Muscle layer of colon (tissue), 2 donors: Measurements from ENCODE around the gene TAF9.
"Not testable (repeated sequence)": the region's sequence is repeated elsewhere in the genome, so short reads cannot be mapped to it uniquely, and the experiment has no call there.

Experiments used
- H3K27ac ChIP-seq: one replicate; pipeline ENCODE4 v1.7.0; 2013; ENCODE audit warnings: low read depth, mild to moderate bottlenecking, low read length, moderate library complexity
- H3K27me3 ChIP-seq, 2 donors: one replicate each; pipeline ENCODE4 v1.7.0; 2013; ENCODE audit warnings: low read length in 2 of 2, mild to moderate bottlenecking in 2 of 2; ENCODE audit not compliant: insufficient read depth in 2 of 2, control insufficient read depth in 1 of 2
- H3K36me3 ChIP-seq: one replicate; pipeline ENCODE4 v1.7.0; 2013; ENCODE audit warnings: mild to moderate bottlenecking, low read length; ENCODE audit not compliant: insufficient read depth
- H3K4me1 ChIP-seq: one replicate; pipeline ENCODE4 v1.7.0; 2013; ENCODE audit warnings: mild to moderate bottlenecking, low read length; ENCODE audit not compliant: insufficient read depth
- H3K4me3 ChIP-seq, 2 donors: one replicate each; pipeline ENCODE4 v1.7.0; 2013; ENCODE audit warnings: low read length in 2 of 2, low read depth in 1 of 2, mild to moderate bottlenecking in 1 of 2, moderate library complexity in 1 of 2
- H3K9ac ChIP-seq: one replicate; pipeline ENCODE4 v1.7.0; 2013; ENCODE audit warnings: low read length
- H3K9me3 ChIP-seq: one replicate; pipeline ENCODE4 v1.7.0; 2013; ENCODE audit warnings: mild to moderate bottlenecking, low read length
- donor health status: abdominal sarcoma.
- donor health status: Adenocarcinoma of cecum.

TAF9 gene

GRCh38 chr5:69369340-69370121 is at the start of gene TAF9, which contains the start of the genes AK6 and RAD17:
Gene TAF9, minus strand, starts transcription at chr5:69369520. Its CDS starts 3,783 bp downstream, at chr5:69365737.
Gene AK6, minus strand, starts transcription at chr5:69369520. Its CDS starts 30 bp downstream, at chr5:69369490.
Gene RAD17, plus strand, starts transcription at chr5:69369818. Its CDS starts 2,391 bp downstream, at chr5:69372209.
- Histone ChIP-seq H3K27ac (peak within 1 kb of the TSS; percentile 97), H3K4me1 (peaks cover 25% of the 10 kb centered on the region), H3K9ac (peak within 1 kb of the TSS; percentile 90), H3K4me3 (peak within 1 kb of the TSS; percentile 33 to 81), H3K9me3 (no peaks in the 10 kb centered on the region), H3K36me3 (peaks cover 8% of the 10 kb centered on the region), H3K27me3 (no peaks in the 10 kb centered on the region)

GRCh38 chr5:69418554-69418953 is 49.2 kb upstream of the TAF9 start:
- H3K9ac ChIP-seq, result no peak overlapping the region
- no peaks in the 10 kb centered on the region for H3K27me3 ChIP-seq
- H3K36me3 ChIP-seq, result no peaks in the 10 kb centered on the region
- no peaks in the 10 kb centered on the region for H3K4me1 ChIP-seq
- no peak overlapping the region for H3K4me3 ChIP-seq
- no peak overlapping the region for H3K27ac ChIP-seq
- H3K9me3 ChIP-seq, result no peaks in the 10 kb centered on the region

DNA sequence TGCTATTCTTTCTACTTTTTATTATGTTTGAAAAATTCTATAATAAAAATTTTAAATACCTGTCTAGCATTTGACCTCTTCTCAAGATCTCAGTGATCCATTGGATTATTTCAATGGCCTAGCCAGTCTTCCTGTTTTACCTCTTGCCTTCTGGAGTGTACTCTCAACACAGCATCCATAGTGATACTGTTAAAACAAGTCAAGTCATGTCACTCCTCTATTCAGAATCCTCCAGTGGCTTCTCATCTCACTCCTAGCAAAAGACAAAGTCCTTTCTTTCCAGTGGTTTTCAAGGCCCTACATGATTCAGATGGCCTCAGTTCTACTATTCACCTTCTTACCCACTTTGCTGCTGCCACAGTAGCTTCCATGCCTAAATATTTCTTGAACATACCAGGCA is 47.4 kb upstream of the TAF9 start:
- no peaks in the 10 kb centered on the region for H3K27me3 ChIP-seq
- H3K9me3 ChIP-seq, result no peaks in the 10 kb centered on the region
- no peak overlapping the region for H3K9ac ChIP-seq
- no peak overlapping the region for H3K27ac ChIP-seq
- peaks cover under 1% of the 10 kb centered on the region for H3K36me3 ChIP-seq
- no peaks in the 10 kb centered on the region for H3K4me1 ChIP-seq
- H3K4me3 ChIP-seq, result no peak overlapping the region

DNA sequence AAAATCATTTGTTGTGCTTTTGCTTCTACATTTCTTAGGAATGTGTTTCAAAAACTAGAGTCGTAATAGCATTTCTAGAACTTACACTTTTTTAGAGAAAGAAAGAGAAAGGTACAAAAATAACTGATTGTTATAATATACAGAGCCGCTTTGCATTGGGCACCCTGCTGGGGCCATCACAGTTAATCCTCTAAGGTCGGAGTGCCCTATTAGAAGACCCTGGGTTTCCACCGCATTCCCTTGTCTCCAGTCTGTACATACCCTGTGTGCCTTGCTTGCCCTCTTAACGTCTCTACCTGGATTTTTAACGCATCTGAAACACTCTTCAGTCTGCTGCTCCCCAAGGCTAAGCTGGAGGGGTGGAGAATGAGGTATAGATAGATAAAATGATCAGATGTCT is 46.9 kb upstream of the TAF9 start:
- H3K4me1 ChIP-seq, result no peaks in the 10 kb centered on the region
- H3K4me3 ChIP-seq, result no peak overlapping the region
- H3K27me3 ChIP-seq, result no peaks in the 10 kb centered on the region
- H3K36me3 ChIP-seq, result peaks cover 4% of the 10 kb centered on the region
- no peak overlapping the region for H3K9ac ChIP-seq
- no peaks in the 10 kb centered on the region for H3K9me3 ChIP-seq
- no peak overlapping the region for H3K27ac ChIP-seq

- no peaks in the 10 kb centered on the region for H3K27me3 ChIP-seq
- H3K27ac ChIP-seq, result no peak overlapping the region
- H3K4me3 ChIP-seq, result no peak overlapping the region
- H3K4me1 ChIP-seq, result no peaks in the 10 kb centered on the region
- H3K9me3 ChIP-seq, result no peaks in the 10 kb centered on the region
- peaks cover 6% of the 10 kb centered on the region for H3K36me3 ChIP-seq
- no peak overlapping the region for H3K9ac ChIP-seq
These were observed 46.3 kb upstream of the TAF9 start for GRCh38 chr5:69415584-69415958.

DNA sequence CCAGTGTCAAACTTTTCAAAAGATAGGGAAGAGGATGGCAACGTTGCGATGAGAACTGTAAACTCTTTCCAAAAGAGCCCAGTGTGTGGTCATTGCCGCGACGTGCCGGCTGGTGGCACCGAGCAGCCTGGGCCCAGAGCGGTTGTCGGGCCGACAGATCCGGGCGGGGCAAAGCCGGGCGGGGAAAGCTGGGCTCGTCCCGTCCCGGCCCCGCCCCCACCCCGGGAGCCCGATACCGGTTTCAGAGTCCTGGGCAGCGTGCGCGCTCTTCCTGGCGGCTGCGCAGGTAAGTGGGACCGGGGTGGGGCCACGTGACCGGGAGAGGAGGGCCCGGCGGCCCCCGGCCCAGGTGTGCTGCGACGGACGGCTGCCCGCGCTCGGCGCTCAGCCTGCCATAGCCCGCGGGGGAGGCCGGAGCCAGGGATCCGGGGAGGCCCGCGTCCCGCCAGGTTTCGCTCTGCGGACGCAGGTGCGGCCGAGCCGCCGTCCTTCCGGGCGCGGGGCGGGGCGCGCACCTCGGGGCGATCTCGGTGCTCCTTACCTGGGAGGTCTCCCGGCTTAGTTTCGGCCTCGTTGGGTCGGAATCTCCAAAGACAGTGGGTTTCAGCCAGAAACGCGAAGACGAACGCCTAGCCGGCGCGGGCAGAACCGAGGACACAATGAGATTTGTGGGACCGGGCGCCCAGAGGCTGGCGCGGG is 45.7 kb upstream of the TAF9 start, which contains the start of gene MARVELD2:
MARVELD2 (plus strand) TSS at position 232 of the 699 bp plus-strand sequence. CDS start 4,270 bp downstream, outside the sequence.
- no peak within 1 kb of the TSS for H3K9ac ChIP-seq
- H3K9me3 ChIP-seq, result no peaks in the 10 kb centered on the region
- no peaks in the 10 kb centered on the region for H3K27me3 ChIP-seq
- H3K4me3 ChIP-seq, result peak within 1 kb of the TSS in 1 of 2 donors; percentile 49
- H3K4me1 ChIP-seq, result no peaks in the 10 kb centered on the region
- peaks cover 11% of the 10 kb centered on the region for H3K36me3 ChIP-seq
- H3K27ac ChIP-seq, result no peak within 1 kb of the TSS

DNA sequence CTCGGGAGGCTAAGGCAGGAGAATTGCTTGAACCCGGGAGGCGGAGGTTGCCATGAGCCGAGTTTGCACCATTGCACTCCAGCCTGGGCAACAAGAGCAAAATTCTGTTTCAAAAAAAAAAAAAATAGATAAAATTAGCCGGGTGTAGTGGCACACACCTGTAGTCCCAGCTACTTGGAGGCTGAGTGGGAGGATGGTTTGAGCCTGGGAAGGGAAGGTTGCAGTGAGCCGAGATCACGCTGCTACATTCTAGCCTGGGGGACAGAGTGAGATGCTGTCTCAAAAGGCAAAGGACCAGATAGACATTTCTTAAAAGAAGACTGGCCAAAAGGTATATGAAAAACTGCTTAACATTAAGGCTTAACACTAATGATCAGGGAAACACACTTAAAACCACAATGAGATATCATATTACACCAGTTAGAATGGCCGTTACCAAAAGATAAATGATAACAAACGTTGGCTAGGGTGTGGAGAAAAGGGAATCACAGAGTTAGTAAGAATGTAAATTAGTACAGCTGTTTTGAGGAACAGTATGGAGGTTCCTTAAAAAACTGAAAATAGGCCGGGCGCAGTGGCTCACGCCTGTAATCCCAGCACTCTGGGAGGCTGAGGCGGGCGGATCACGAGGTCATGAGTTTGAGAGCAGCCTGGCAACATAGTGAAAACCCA is 35.5 kb upstream of the TAF9 start:
- Histone ChIP-seq H3K27ac (no peak overlapping the region), H3K36me3 (peaks cover 26% of the 10 kb centered on the region), H3K27me3 (no peaks in the 10 kb centered on the region), H3K4me1 (no peaks in the 10 kb centered on the region), H3K4me3 (no peak overlapping the region), H3K9me3 (no peaks in the 10 kb centered on the region), H3K9ac (no peak overlapping the region)

DNA sequence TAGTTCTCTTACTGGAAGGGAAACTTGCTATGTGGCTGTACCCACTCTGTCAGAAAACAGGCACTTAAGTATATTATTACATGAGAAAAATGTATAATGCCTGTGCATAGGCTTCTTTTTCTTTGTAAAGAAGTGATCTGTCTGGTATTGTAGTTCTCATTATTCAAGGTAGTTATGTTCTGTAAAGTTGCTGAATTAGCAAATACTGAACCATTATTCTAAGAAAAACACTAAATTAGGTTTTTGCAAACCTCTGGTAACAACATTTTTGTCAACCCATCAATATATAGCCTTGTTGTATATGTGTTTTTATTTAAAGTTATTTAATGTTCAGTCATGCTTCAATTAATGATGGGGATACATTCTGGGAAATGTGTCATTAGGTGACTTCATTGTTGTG is 9.1 kb upstream of the TAF9 start:
- H3K4me1 ChIP-seq, result no peaks in the 10 kb centered on the region
- peaks cover 26% of the 10 kb centered on the region for H3K36me3 ChIP-seq

GRCh38 chr5:69374911-69375446 is 5.7 kb upstream of the TAF9 start:
- H3K4me3 ChIP-seq, result no peak overlapping the region
- H3K4me1 ChIP-seq, result peaks cover 13% of the 10 kb centered on the region
- H3K36me3 ChIP-seq, result peaks cover 20% of the 10 kb centered on the region
- no peak overlapping the region for H3K9ac ChIP-seq
- no peak overlapping the region for H3K27ac ChIP-seq
- no peaks in the 10 kb centered on the region for H3K9me3 ChIP-seq
- no peaks in the 10 kb centered on the region for H3K27me3 ChIP-seq

More for the DNA sequence above, 9.1 kb upstream of the TAF9 start:
- Histone ChIP-seq H3K9me3 (no peaks in the 10 kb centered on the region), H3K4me3 (no peak overlapping the region), H3K27me3 (no peaks in the 10 kb centered on the region), H3K9ac (no peak overlapping the region), H3K27ac (no peak overlapping the region)

- no peaks in the 10 kb centered on the region for H3K9me3 ChIP-seq
- no peak overlapping the region for H3K4me3 ChIP-seq
- H3K9ac ChIP-seq, result no peak overlapping the region
- H3K27ac ChIP-seq, result no peak overlapping the region
- H3K4me1 ChIP-seq, result peaks cover 24% of the 10 kb centered on the region
- H3K36me3 ChIP-seq, result peaks cover 8% of the 10 kb centered on the region
- no peaks in the 10 kb centered on the region for H3K27me3 ChIP-seq
These were observed 3.1 kb upstream of the TAF9 start for GRCh38 chr5:69372394-69372793.

DNA sequence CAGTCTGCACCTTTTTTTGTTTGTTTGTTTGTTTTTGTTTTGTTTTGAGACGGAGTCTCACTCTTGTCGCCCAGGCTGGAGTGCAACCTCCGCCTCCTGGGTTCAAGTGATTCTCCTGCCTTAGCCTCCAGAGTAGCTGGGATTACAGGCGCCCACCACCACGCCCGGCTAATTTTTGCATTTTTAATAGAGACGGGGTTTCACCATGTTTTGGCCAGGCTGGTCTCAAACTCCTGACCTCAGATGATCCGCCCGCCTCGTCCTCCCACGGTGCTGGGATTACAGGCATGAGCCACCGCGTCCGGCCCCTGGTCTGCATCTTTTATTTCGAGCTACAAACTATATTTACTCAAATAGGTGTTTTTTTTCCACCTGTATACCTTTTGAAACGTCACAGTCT is 1.0 kb upstream of the TAF9 start:
- H3K36me3 ChIP-seq, H3K27ac ChIP-seq: not testable (repeated sequence)

More for the DNA sequence above, 1.0 kb upstream of the TAF9 start:
- Histone ChIP-seq H3K9ac (peak overlapping the region; percentile 70), H3K4me3 (peak overlapping the region; percentile 33 to 81), H3K4me1 (peaks cover 25% of the 10 kb centered on the region)
- not testable (repeated sequence) for H3K27me3 ChIP-seq, H3K9me3 ChIP-seq
